GM12878 (cell line): Measurements from ENCODE around the gene SERPINB6. TPM values are rescaled to one million over a fixed set of nuclear protein-coding genes. Genes with fewer than 3 reads are reported as not detected.

Source experiments
- ATAC-seq: fragments of 200-7000 bp; cut with Tn5 transposase; 3 replicates; pipeline ENCODE4 v1.9.1; 2020; ENCODE audit warnings: mild to moderate bottlenecking, moderate library complexity
- BruUV-seq: library from RNA; stranded (reverse); fragments of 400-500 nt; replicated peaks from 2 replicates; lab custom pipeline; 2021; lab: Mats Ljungman, UMichigan
- CTCF ChIA-PET: fragments of 300-600 bp; sonication (Branson Sonifier 250); formaldehyde crosslinking; extraction: SDS; loops from one replicate; lab custom pipeline; 2021; ENCODE audit warnings: inconsistent platforms; lab: Yijun Ruan, JAX
- POLR2A ChIA-PET: fragments of 350-600 bp; formaldehyde crosslinking; extraction: SDS; loops from one replicate; lab custom pipeline; 2021; ENCODE audit warnings: inconsistent platforms; lab: Charles Lee
- RAD21 ChIA-PET: fragments of 300-600 bp; sonication (Branson Sonifier 250); formaldehyde crosslinking; loops from one replicate; lab custom pipeline; 2023; ENCODE audit warnings: antibody characterized with exemption; ENCODE audit not compliant: unreplicated experiment; lab: Charles Lee
- SMC1A ChIA-PET: fragments of 300-600 bp; sonication (Branson Sonifier 250); formaldehyde crosslinking; loops from one replicate; lab custom pipeline; 2023; ENCODE audit not compliant: unreplicated experiment, uncharacterized antibody; lab: Charles Lee
- DNase-seq: peaks from one replicate; pipeline ENCODE4 v3.0.0-alpha.2; 2011; ENCODE audit warnings: low read depth, low spot score
- FAIRE-seq: peaks from 3 replicates; lab custom pipeline; 2011; peaks lifted over from hg19 to GRCh38; lab: Jason Lieb, UNC
- H2AFZ ChIP-seq: 2 replicates; pipeline ENCODE4 v1.6.0; 2011; ENCODE audit warnings: low read depth, low read length, control low read depth; ENCODE audit not compliant: control insufficient read depth
- H3K27ac ChIP-seq: 2 replicates; pipeline ENCODE4 v1.5.1; 2011; ENCODE audit warnings: control low read depth; ENCODE audit not compliant: control insufficient read depth, insufficient read depth
- H3K27me3 ChIP-seq, 2 experiments: replicated peaks in 1 of 2; 2 replicates each; pipeline versions ENCODE4 v1.6.0 to v1.6.1; 2011; ENCODE audit warnings: low read length in 1 of 2; ENCODE audit not compliant: control insufficient read depth in 2 of 2, insufficient read depth in 2 of 2
- H3K36me3 ChIP-seq, 2 experiments: 2 replicates each; pipeline ENCODE4 v1.5.1; 2011; ENCODE audit warnings: low read length in 1 of 2; ENCODE audit not compliant: control insufficient read depth in 2 of 2, insufficient read depth in 2 of 2
- H3K4me1 ChIP-seq: 2 replicates; pipeline ENCODE4 v1.6.1; 2011; ENCODE audit warnings: mild to moderate bottlenecking, low read length, moderate library complexity, mixed read lengths; ENCODE audit not compliant: control insufficient read depth, insufficient read depth
- H3K4me2 ChIP-seq: 2 replicates; pipeline ENCODE4 v1.6.0; 2011; ENCODE audit warnings: control low read depth; ENCODE audit not compliant: control insufficient read depth, insufficient read depth
- H3K4me3 ChIP-seq: fragments of 200-600 bp; sonication (generic); 2 replicates; pipeline ENCODE4 v1.5.1; 2016
- H3K79me2 ChIP-seq: 2 replicates; pipeline ENCODE4 v1.6.0; 2011; ENCODE audit warnings: low read length; ENCODE audit not compliant: control insufficient read depth, insufficient read depth
- H3K9ac ChIP-seq: 2 replicates; pipeline ENCODE4 v1.8.0; 2011; ENCODE audit warnings: low read length, control low read depth, mixed read lengths; ENCODE audit not compliant: control insufficient read depth, insufficient read depth
- H3K9me3 ChIP-seq: replicated peaks from 3 replicates; pipeline ENCODE4 v1.5.1; 2011; ENCODE audit warnings: mild to moderate bottlenecking, low read length; ENCODE audit not compliant: control insufficient read depth, insufficient read depth
- H4K20me1 ChIP-seq: 2 replicates; pipeline ENCODE4 v1.6.0; 2011; ENCODE audit not compliant: control insufficient read depth, insufficient read depth
- MXI1 ChIP-seq: fragments of 150-350 bp; IDR thresholded peaks from 2 replicates; pipeline ENCODE4 v1.6.1; 2011; ENCODE audit warnings: low read depth, mild to moderate bottlenecking, inconsistent platforms, low read length, improper control_type of control experiment
- RELB ChIP-seq: fragments of 450-650 bp; IDR thresholded peaks from 2 replicates; pipeline ENCODE4 v1.6.1; 2017; ENCODE audit warnings: low read depth, mild to moderate bottlenecking, moderate library complexity
- SIX5 ChIP-seq: IDR thresholded peaks from 2 replicates; pipeline ENCODE4 v1.6.1; 2011; ENCODE audit warnings: mild to moderate bottlenecking, low read depth, low read length, moderate library complexity; ENCODE audit not compliant: severe bottlenecking
- TCF3 ChIP-seq: IDR thresholded peaks from 2 replicates; pipeline ENCODE4 v1.6.1; 2012; ENCODE audit warnings: low read depth, mild to moderate bottlenecking, low read length, borderline replicate concordance; ENCODE audit not compliant: insufficient read depth
- ZNF274 ChIP-seq: IDR thresholded peaks from one replicate; pipeline ENCODE4 v1.8.0; 2011; ENCODE audit not compliant: insufficient read length, insufficient read depth
- WGBS: methylation state at CpG from one replicate; pipeline ENCODE4 v1.1.6; 2016; ENCODE audit warnings: low lambda C conversion rate; ENCODE audit not compliant: insufficient replicate concordance, insufficient coverage; ENCODE audit errors: missing lambda C conversion rate; 5-methylcytosine and 5-hydroxymethylcytosine counted together
- in situ Hi-C: fragments of 300-500 bp; cut with MboI; formaldehyde crosslinking; loops from 9 replicates; pipeline ENCODE4 v1.14.3; 2018; ENCODE audit warnings: mixed read lengths
- intact Hi-C: fragments of 100-400 bp; cut with micrococcal nuclease; formaldehyde crosslinking; loops from one replicate; pipeline ENCODE4 v1.14.2; 2022; ENCODE audit not compliant: unreplicated experiment
- polyA plus RNA-seq, 11 experiments: library from polyadenylated mRNA; depleted of rRNA in 4 of 11; unstranded in 6 of 11; stranded (reverse) in 5 of 11; fragments of >200 nt; fragmentation: Nextera tagmentation in 4 of 11; fragmentation: Illumina TruSeq in 1 of 11; extraction: Ambion mirVana in 4 of 11; extraction: Trizol in 1 of 11; gene quantifications; 1 replicate in 1 of 11; 2 replicates in 10 of 11; pipeline versions ENCODE4 v1.2.1 to v1.2.3, GENCODE V29; 2011 to 2016; ENCODE audit warnings: inconsistent platforms in 2 of 11, missing spikeins in 2 of 11, low read depth in 1 of 11
- total RNA-seq, 4 experiments: library from RNA; depleted of rRNA in 3 of 4; stranded (reverse); fragments of >200 nt in 3 of 4; fragmentation: Illumina TruSeq in 1 of 4; extraction: Trizol in 1 of 4; gene quantifications; 2 replicates each; pipeline versions ENCODE4 v1.2.1 to v1.2.3, GENCODE V29; 2013 to 2021

Gene SERPINB6
- total and polyA plus RNA-seq, 10 of the 15 experiments (the other 5 are each of a cell fraction or from before 2014, with no cell fraction given), result 0.37 to 2.2 (median 0.68) TPM; not detected in 1

- Histone ChIP-seq H3K36me3 (no peaks in the 10 kb centered on the region), H3K4me2 (no peak overlapping the region), H3K4me3 (no peak overlapping the region), H3K9ac (no peak overlapping the region), H3K79me2 (no peaks in the 10 kb centered on the region), H4K20me1 (no peaks in the 10 kb centered on the region), H3K27ac (peak overlapping the region; percentile 17; the same call in 1 of the 2 replicates), H3K4me1 (peaks cover 36% of the 10 kb centered on the region), H3K27me3 (peaks cover 0 to 8% of the 10 kb centered on the region in 2 experiments; a peak in 3 of 4 replicates), H2AFZ (no peak overlapping the region), H3K9me3 (peaks cover 28% of the 10 kb centered on the region)
- intact Hi-C loops (loop anchor here (1.0 to 5.0 kb wide), 4 partner anchors 41 to 128 kb away; partner anchors contain the start of gene RIPK1), in situ Hi-C loops (loop anchor here (5.0 to 25.0 kb wide), 2 partner anchors 82 to 1352 kb away; no protein-coding TSS in a partner anchor)
- ChIA-PET RAD21 (interaction anchor here (1.1 to 1.7 kb wide), 8 partner anchors 28 to 148 kb away, joined by 3 to 11 read pairs (median 4); no protein-coding TSS in a partner anchor), POLR2A (interaction anchor here (1.2 kb wide), 1 partner anchor 58 kb away, joined by 3 read pairs; no protein-coding TSS in a partner anchor), CTCF (interaction anchor here (0.8 to 12.7 kb wide), 10 partner anchors 8 to 94 kb away, joined by 3 to 193 read pairs (median 4); no protein-coding TSS in a partner anchor), SMC1A (interaction anchor here (1.1 to 1.7 kb wide), 5 partner anchors 9 to 93 kb away, joined by 3 to 9 read pairs (median 5); no protein-coding TSS in a partner anchor)
- no peak for FAIRE-seq
- WGBS, result 95% methylated on average over 34 of the region's 34 CpGs
- ATAC-seq, result no peak
- DNase-seq, result no peak
- no TSS peak for BruUV-seq
- TF ChIP-seq SIX5 (no peak), TCF3 (no peak), MXI1 (no peak), ZNF274 (no peak), RELB (no peak)
These were observed 31.9 kb downstream of the SERPINB6 start for GRCh38 chr6:2939315-2940009.
